Sigmoid colon (tissue), 4 donors: ENCODE results near the gene CCT2.

ENCODE experiments used
- EP300 ChIP-seq, 4 donors: sonication (generic); formaldehyde crosslinking; IDR thresholded peaks; one replicate each; pipeline ENCODE4 v1.6.1; 2017; ENCODE audit warnings: antibody characterized with exemption in 4 of 4
- TF ChIP-seq, protein P1 (sequence below), 4 experiments: fragments of 450-650 bp in 3 of 4; fragments of 200-600 bp in 1 of 4; IDR thresholded peaks; one replicate each; pipeline ENCODE4 v1.5.1; 2016 to 2019; ENCODE audit warnings: antibody characterized with exemption in 4 of 4, mild to moderate bottlenecking in 3 of 4, moderate library complexity in 2 of 4

- TF ChIP-seq, protein P1, sequence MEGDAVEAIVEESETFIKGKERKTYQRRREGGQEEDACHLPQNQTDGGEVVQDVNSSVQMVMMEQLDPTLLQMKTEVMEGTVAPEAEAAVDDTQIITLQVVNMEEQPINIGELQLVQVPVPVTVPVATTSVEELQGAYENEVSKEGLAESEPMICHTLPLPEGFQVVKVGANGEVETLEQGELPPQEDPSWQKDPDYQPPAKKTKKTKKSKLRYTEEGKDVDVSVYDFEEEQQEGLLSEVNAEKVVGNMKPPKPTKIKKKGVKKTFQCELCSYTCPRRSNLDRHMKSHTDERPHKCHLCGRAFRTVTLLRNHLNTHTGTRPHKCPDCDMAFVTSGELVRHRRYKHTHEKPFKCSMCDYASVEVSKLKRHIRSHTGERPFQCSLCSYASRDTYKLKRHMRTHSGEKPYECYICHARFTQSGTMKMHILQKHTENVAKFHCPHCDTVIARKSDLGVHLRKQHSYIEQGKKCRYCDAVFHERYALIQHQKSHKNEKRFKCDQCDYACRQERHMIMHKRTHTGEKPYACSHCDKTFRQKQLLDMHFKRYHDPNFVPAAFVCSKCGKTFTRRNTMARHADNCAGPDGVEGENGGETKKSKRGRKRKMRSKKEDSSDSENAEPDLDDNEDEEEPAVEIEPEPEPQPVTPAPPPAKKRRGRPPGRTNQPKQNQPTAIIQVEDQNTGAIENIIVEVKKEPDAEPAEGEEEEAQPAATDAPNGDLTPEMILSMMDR (IDR thresholded peaks at IDR 0.05): no peak
- no peak for TF ChIP-seq EP300 (IDR thresholded peaks at IDR 0.05)
These were observed 64.3 kb downstream of the CCT2 start for GRCh38 chr12:69649529-69649928.
